Fibroblast of lung (primary cell): ENCODE measurements around the gene SYNE1. TPM values are rescaled to one million over a fixed set of nuclear protein-coding genes. Genes with fewer than 3 reads are reported as not detected.

Experiments used
- DNase-seq, 2 donors: peaks; one replicate each; pipeline versions ENCODE4 v3.0.0 to v3.0.0-alpha.2; 2010; ENCODE audit warnings: low read depth in 2 of 2
- H2AFZ ChIP-seq: 2 replicates; pipeline ENCODE4 v1.5.1; 2012; ENCODE audit warnings: low read length, control low read depth, inconsistent platforms
- H3K27ac ChIP-seq: 2 replicates; pipeline ENCODE4 v1.5.1; 2011; ENCODE audit warnings: low read length, control low read depth; ENCODE audit not compliant: insufficient read depth
- H3K27me3 ChIP-seq: 2 replicates; pipeline ENCODE4 v1.5.1; 2011; ENCODE audit warnings: mild to moderate bottlenecking, low read length; ENCODE audit not compliant: control insufficient read depth, insufficient read depth
- H3K36me3 ChIP-seq: 2 replicates; pipeline ENCODE4 v1.5.1; 2011; ENCODE audit warnings: low read length; ENCODE audit not compliant: control insufficient read depth, insufficient read depth
- H3K4me1 ChIP-seq: 2 replicates; pipeline ENCODE4 v1.5.1; 2011; ENCODE audit warnings: low read length; ENCODE audit not compliant: control insufficient read depth, insufficient read depth; ENCODE audit errors: extremely low read depth
- H3K4me2 ChIP-seq: 2 replicates; pipeline ENCODE4 v1.5.1; 2011; ENCODE audit warnings: low read length, control low read depth; ENCODE audit not compliant: insufficient read depth; ENCODE audit errors: extremely low read depth
- H3K4me3 ChIP-seq, 4 experiments: fragments of 200-600 bp in 1 of 4; sonication (generic) in 1 of 4; replicated peaks in 1 of 4; 2 replicates each; pipeline ENCODE4 v1.5.1; 2011 to 2016; ENCODE audit warnings: low read length in 4 of 4, low read depth in 3 of 4, mild to moderate bottlenecking in 3 of 4, control low read depth in 2 of 4, inconsistent platforms in 1 of 4, mixed read lengths in 1 of 4; ENCODE audit not compliant: insufficient read depth in 1 of 4; ENCODE audit errors: control extremely low read depth in 1 of 4
- H3K79me2 ChIP-seq: 2 replicates; pipeline ENCODE4 v1.5.1; 2012; ENCODE audit warnings: mild to moderate bottlenecking, low read length, inconsistent platforms; ENCODE audit not compliant: control insufficient read depth, insufficient read depth
- H3K9ac ChIP-seq: 2 replicates; pipeline ENCODE4 v1.5.1; 2011; ENCODE audit warnings: mild to moderate bottlenecking, low read length, control low read depth; ENCODE audit not compliant: insufficient read depth
- H3K9me3 ChIP-seq: 2 replicates; pipeline ENCODE4 v1.5.1; 2012; ENCODE audit warnings: low read depth, low read length; ENCODE audit not compliant: control insufficient read depth, insufficient read depth
- H4K20me1 ChIP-seq: 2 replicates; pipeline ENCODE4 v1.5.1; 2011; ENCODE audit warnings: low read length; ENCODE audit not compliant: control insufficient read depth, insufficient read depth; ENCODE audit errors: extremely low read depth
- CTCF ChIP-seq, 2 donors: IDR thresholded peaks in 1 of 2; conservative IDR thresholded peaks in 1 of 2; 1 replicate in 1 of 2; 2 replicates in 1 of 2; pipeline ENCODE4 v1.5.1; 2011 to 2012; ENCODE audit warnings: low read length in 2 of 2, control low read depth in 1 of 2, inconsistent platforms in 1 of 2, low read depth in 1 of 2, mild to moderate bottlenecking in 1 of 2
- EZH2 ChIP-seq: IDR thresholded peaks from 2 replicates; pipeline ENCODE4 v1.5.1; 2012; ENCODE audit warnings: low read length, control low read depth, mild to moderate bottlenecking; ENCODE audit errors: missing control alignments
- polyA plus RNA-seq, 2 donors: library from polyadenylated mRNA; depleted of rRNA in 1 of 2; stranded (reverse) in 1 of 2; unstranded in 1 of 2; fragments of >200 nt; gene quantifications; 2 replicates each; pipeline ENCODE4 v1.2.1, GENCODE V29; 2011 to 2012; ENCODE audit warnings: missing spikeins in 1 of 2
- total RNA-seq: library from RNA; depleted of rRNA; stranded (reverse); fragments of >200 nt; gene quantifications from 2 replicates; pipeline ENCODE4 v1.2.1, GENCODE V29; 2014

SYNE1 gene
- total and polyA plus RNA-seq, 2 donors (not counting 1 experiment from before 2014, with no cell fraction given): 21.7 to 219 TPM

- Histone ChIP-seq H4K20me1 (no peaks in the 10 kb centered on the region), H3K27ac (no peak overlapping the region), H3K9me3 (no peaks in the 10 kb centered on the region), H3K9ac (no peak overlapping the region), H3K4me1 (no peaks in the 10 kb centered on the region), H3K4me2 (no peak overlapping the region), H3K4me3 (no peak overlapping the region), H3K27me3 (no peaks in the 10 kb centered on the region), H3K79me2 (no peaks in the 10 kb centered on the region), H3K36me3 (no peaks in the 10 kb centered on the region), H2AFZ (no peak overlapping the region)
- no peak for DNase-seq
- TF ChIP-seq EZH2 (no peak), CTCF (conservative IDR thresholded peaks at IDR 0.05 in 1 of 2, IDR thresholded peaks at IDR 0.05 in 1 of 2; ENCODE audit: low read depth in 1 of 2, low read length in 2 of 2) (no peak)
These were observed 42.5 kb downstream of the SYNE1 start for GRCh38 chr6:152594701-152595100.

DNA sequence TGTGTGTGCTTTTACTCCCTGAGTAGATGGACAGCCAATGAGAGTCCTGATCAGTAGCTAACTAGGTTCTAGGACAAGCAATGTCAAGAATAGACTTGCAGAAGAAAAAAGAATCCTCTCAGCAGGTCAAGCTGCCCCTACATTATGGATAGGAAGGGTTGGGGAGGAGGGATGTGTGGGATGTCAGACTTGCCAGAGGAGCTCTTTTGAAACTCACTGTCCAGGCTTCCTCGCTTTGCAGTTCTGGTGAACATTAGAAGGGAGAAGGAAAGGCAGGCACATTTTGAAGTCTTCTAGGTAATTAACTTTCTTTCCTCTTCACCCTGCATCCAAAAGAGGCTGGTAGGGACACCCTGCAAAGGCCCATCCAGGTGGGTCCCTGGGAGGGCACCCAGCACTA lies 48.7 kb downstream of the SYNE1 start:
- H3K36me3 ChIP-seq: no peaks in the 10 kb centered on the region
- H3K27ac ChIP-seq: no peak overlapping the region
- no peak overlapping the region for H2AFZ ChIP-seq
- no peaks in the 10 kb centered on the region for H3K27me3 ChIP-seq
- no peak overlapping the region for H3K9ac ChIP-seq
- H3K79me2 ChIP-seq: no peaks in the 10 kb centered on the region
- no peaks in the 10 kb centered on the region for H3K4me1 ChIP-seq
- no peak for DNase-seq
- no peaks in the 10 kb centered on the region for H3K9me3 ChIP-seq
- H3K4me3 ChIP-seq: no peak overlapping the region
- no peak overlapping the region for H3K4me2 ChIP-seq
- TF ChIP-seq EZH2: no peak
- no peak for TF ChIP-seq CTCF (conservative IDR thresholded peaks at IDR 0.05 in 1 of 2, IDR thresholded peaks at IDR 0.05 in 1 of 2; ENCODE audit: low read depth in 1 of 2, low read length in 2 of 2)
- no peaks in the 10 kb centered on the region for H4K20me1 ChIP-seq

DNA sequence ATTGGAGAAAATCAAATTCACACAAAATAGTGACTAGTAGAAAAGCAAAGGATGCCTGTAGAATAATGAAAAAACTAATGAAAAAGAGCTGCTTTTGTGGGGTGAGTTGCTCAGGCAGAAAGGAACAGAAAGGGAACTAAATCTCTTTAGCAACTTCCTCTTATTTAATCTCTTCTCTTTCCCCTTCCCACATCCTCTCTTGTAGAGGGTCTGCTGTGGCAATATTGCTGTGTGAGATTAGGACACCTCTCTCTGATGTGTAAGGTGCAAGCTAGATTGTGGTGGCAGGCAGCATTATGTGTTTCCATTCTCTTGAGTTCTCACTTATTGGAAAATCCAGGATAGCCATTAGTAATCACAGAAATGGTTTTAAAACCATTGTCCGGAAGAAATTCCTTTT lies 49.7 kb downstream of the SYNE1 start:
- H3K9me3 ChIP-seq: no peaks in the 10 kb centered on the region
- no peaks in the 10 kb centered on the region for H3K79me2 ChIP-seq
- no peaks in the 10 kb centered on the region for H3K27me3 ChIP-seq
- H3K4me2 ChIP-seq: no peak overlapping the region
- no peak overlapping the region for H3K27ac ChIP-seq
- H4K20me1 ChIP-seq: no peaks in the 10 kb centered on the region
- H3K36me3 ChIP-seq: no peaks in the 10 kb centered on the region
- no peak overlapping the region for H3K9ac ChIP-seq
- TF ChIP-seq CTCF (conservative IDR thresholded peaks at IDR 0.05 in 1 of 2, IDR thresholded peaks at IDR 0.05 in 1 of 2; ENCODE audit: low read depth in 1 of 2, low read length in 2 of 2) (no peak), EZH2 (no peak)
- no peak overlapping the region for H3K4me3 ChIP-seq
- no peak for DNase-seq
- no peak overlapping the region for H2AFZ ChIP-seq
- H3K4me1 ChIP-seq: no peaks in the 10 kb centered on the region
